Renal cortical epithelial cell (primary cell): Measurements from ENCODE around the gene SPRED2. TPM values are rescaled to one million over a fixed set of nuclear protein-coding genes. Genes with fewer than 3 reads are reported as not detected.

ENCODE experiments used
- DNase-seq: peaks from one replicate; pipeline ENCODE4 v3.0.0-alpha.2; 2011; ENCODE audit warnings: low read depth
- total RNA-seq: library from RNA; depleted of rRNA; stranded (reverse); fragments of >200 nt; gene quantifications from 2 replicates; pipeline ENCODE4 v1.2.3, GENCODE V29; 2014

The SPRED2 gene
- total RNA-seq, 1 donor from 2014 or later, result 16.2 TPM

GRCh38 chr2:65415091-65415490, 17.3 kb downstream of the SPRED2 start:
- no peak for DNase-seq

GRCh38 chr2:65413610-65414009, 18.8 kb downstream of the SPRED2 start:
- no peak for DNase-seq

GRCh38 chr2:65413106-65413505, 19.3 kb downstream of the SPRED2 start:
- DNase-seq, result no peak

GRCh38 chr2:65411056-65411795, 21.2 kb downstream of the SPRED2 start:
- DNase-seq, result no peak

GRCh38 chr2:65409045-65409444, 23.4 kb downstream of the SPRED2 start:
- no peak for DNase-seq

GRCh38 chr2:65407240-65407639, 25.2 kb downstream of the SPRED2 start:
- no peak for DNase-seq

GRCh38 chr2:65404988-65405697, 27.3 kb downstream of the SPRED2 start:
- no peak for DNase-seq

GRCh38 chr2:65403529-65403915, 28.9 kb downstream of the SPRED2 start:
- no peak for DNase-seq

- no peak for DNase-seq
These were observed 29.4 kb downstream of the SPRED2 start for GRCh38 chr2:65402780-65403528.

GRCh38 chr2:65402323-65402722, 30.1 kb downstream of the SPRED2 start:
- no peak for DNase-seq

GRCh38 chr2:65397122-65397521, 35.3 kb downstream of the SPRED2 start:
- peak; percentile 36 for DNase-seq

GRCh38 chr2:65396348-65397026, 35.9 kb downstream of the SPRED2 start:
- no peak for DNase-seq

GRCh38 chr2:65395621-65396347, 36.6 kb downstream of the SPRED2 start:
- no peak for DNase-seq

GRCh38 chr2:65393743-65394422, 38.5 kb downstream of the SPRED2 start:
- DNase-seq, result no peak

- DNase-seq, result no peak
These were observed 39.4 kb downstream of the SPRED2 start for GRCh38 chr2:65393046-65393445.

GRCh38 chr2:65392609-65393008, 39.8 kb downstream of the SPRED2 start:
- no peak for DNase-seq

GRCh38 chr2:65390134-65390533, 42.3 kb downstream of the SPRED2 start:
- DNase-seq, result no peak

- DNase-seq, result no peak
These were observed 42.9 kb downstream of the SPRED2 start for GRCh38 chr2:65389476-65389875.

GRCh38 chr2:65388596-65389390, 43.6 kb downstream of the SPRED2 start:
- no peak for DNase-seq

GRCh38 chr2:65388051-65388531, 44.3 kb downstream of the SPRED2 start:
- DNase-seq, result no peak
